ENCODE results near the gene ZNF106.

Gene ZNF106

GRCh38 chr15:42405863-42406482 is 85.0 kb downstream of the ZNF106 start:
- peak; percentile 6 for DNase-seq (ENCODE audit: low spot score)

GRCh38 chr15:42404461-42405235 is 86.3 kb downstream of the ZNF106 start:
- DNase-seq (ENCODE audit: low spot score) = no peak

GRCh38 chr15:42403389-42403788 is 87.6 kb downstream of the ZNF106 start:
- no peak for DNase-seq (ENCODE audit: low spot score)

- no peak for DNase-seq (ENCODE audit: low spot score)
Measured at GRCh38 chr15:42402455-42403205, 88.3 kb downstream of the ZNF106 start.

- DNase-seq (ENCODE audit: low spot score) = no peak
Measured at GRCh38 chr15:42401544-42402454, 89.1 kb downstream of the ZNF106 start.

GRCh38 chr15:42395838-42396237 is 95.1 kb downstream of the ZNF106 start:
- DNase-seq (ENCODE audit: low spot score) = no peak

- DNase-seq (ENCODE audit: low spot score) = no peak
Measured at GRCh38 chr15:42394106-42394505, 96.8 kb downstream of the ZNF106 start.

GRCh38 chr15:42392309-42393024 is 98.5 kb downstream of the ZNF106 start:
- no peak for DNase-seq (ENCODE audit: low spot score)

- no peak for DNase-seq (ENCODE audit: low spot score)
Measured at GRCh38 chr15:42387603-42388002, 103.3 kb downstream of the ZNF106 start.

GRCh38 chr15:42385980-42386700 is 104.8 kb downstream of the ZNF106 start:
- no peak for DNase-seq (ENCODE audit: low spot score)

GRCh38 chr15:42385206-42385979 is 105.5 kb downstream of the ZNF106 start:
- DNase-seq (ENCODE audit: low spot score) = peak; percentile 50

GRCh38 chr15:42384597-42384996 is 106.3 kb downstream of the ZNF106 start:
- no peak for DNase-seq (ENCODE audit: low spot score)

- no peak for DNase-seq (ENCODE audit: low spot score)
Measured at GRCh38 chr15:42378011-42378410, 112.9 kb downstream of the ZNF106 start.

- DNase-seq (ENCODE audit: low spot score) = no peak
Measured at GRCh38 chr15:42375941-42376340, 115.0 kb downstream of the ZNF106 start.

GRCh38 chr15:42375252-42375651 is 115.7 kb downstream of the ZNF106 start:
- no peak for DNase-seq (ENCODE audit: low spot score)

GRCh38 chr15:42374810-42375209 is 116.1 kb downstream of the ZNF106 start:
- DNase-seq (ENCODE audit: low spot score) = no peak

GRCh38 chr15:42373936-42374335 is 117.0 kb downstream of the ZNF106 start:
- DNase-seq (ENCODE audit: low spot score) = no peak

GRCh38 chr15:42373274-42373673 is 117.7 kb downstream of the ZNF106 start:
- no peak for DNase-seq (ENCODE audit: low spot score)

GRCh38 chr15:42371096-42371495 is 119.8 kb downstream of the ZNF106 start:
- DNase-seq (ENCODE audit: low spot score) = no peak

GRCh38 chr15:42368096-42368495 is 122.8 kb downstream of the ZNF106 start:
- DNase-seq (ENCODE audit: low spot score) = no peak
